ENCODE data around the gene FLACC1. TPM values are rescaled to one million over a fixed set of nuclear protein-coding genes. Genes with fewer than 3 reads are reported as not detected.
"Not testable (repeated sequence)": the region's sequence is repeated elsewhere in the genome, so short reads cannot be mapped to it uniquely, and the experiment has no call there.

FLACC1 gene
- total RNA-seq, 1 experiment from 2014 or later: 0.87 TPM

GRCh38 chr2:201307876-201308275, 49.3 kb downstream of the FLACC1 start:
- Histone ChIP-seq H3K4me1 (replicated peaks; ENCODE audit: insufficient read depth) (no peaks in the 10 kb centered on the region), H3F3A (ENCODE audit: insufficient read depth, low read depth) (no peaks in the 10 kb centered on the region), H3K27me3 (ENCODE audit: insufficient read depth, low read depth) (no peaks in the 10 kb centered on the region), H3K9me2 (ENCODE audit: insufficient read depth) (no peaks in the 10 kb centered on the region), H3K4me2 (no peak overlapping the region), H3K4me3 (no peak overlapping the region), H3K36me3 (ENCODE audit: low read depth) (no peaks in the 10 kb centered on the region), H4K20me1 (ENCODE audit: insufficient read depth) (no peaks in the 10 kb centered on the region), H2AFZ (no peak overlapping the region), H3K79me2 (ENCODE audit: low read depth) (no peaks in the 10 kb centered on the region), H3K9me3 (ENCODE audit: insufficient read depth, low read depth) (no peaks in the 10 kb centered on the region), H3K27ac (no peak overlapping the region)
- TF ChIP-seq EZH2 (IDR thresholded peaks at IDR 0.05; ENCODE audit: low read depth) (no peak), CTCF (conservative IDR thresholded peaks at IDR 0.05) (no peak)
- ChIA-PET POLR2A (ENCODE audit: unreplicated experiment) (no interaction called here), CTCF (no interaction called here)
- no peak for DNase-seq
- no TSS peak for BruUV-seq (replicated peaks)
- intact Hi-C loops (cut with micrococcal nuclease; ENCODE audit: unreplicated experiment): no loop called here

GRCh38 chr2:201299929-201300328, 57.2 kb downstream of the FLACC1 start:
- H3K9me3 ChIP-seq (ENCODE audit: insufficient read depth, low read depth); H3K36me3 ChIP-seq (ENCODE audit: low read depth); H3K4me3 ChIP-seq; DNase-seq; H2AFZ ChIP-seq; H3F3A ChIP-seq (ENCODE audit: insufficient read depth, low read depth); H3K4me2 ChIP-seq; H4K20me1 ChIP-seq (ENCODE audit: insufficient read depth); H3K27ac ChIP-seq; POLR2A ChIA-PET (ENCODE audit: unreplicated experiment); H3K9me2 ChIP-seq (ENCODE audit: insufficient read depth); CTCF ChIA-PET; H3K27me3 ChIP-seq (ENCODE audit: insufficient read depth, low read depth); H3K4me1 ChIP-seq (replicated peaks; ENCODE audit: insufficient read depth); intact Hi-C loops (cut with micrococcal nuclease; ENCODE audit: unreplicated experiment); H3K79me2 ChIP-seq (ENCODE audit: low read depth); BruUV-seq (replicated peaks): not testable (repeated sequence)

- intact Hi-C loops (cut with micrococcal nuclease; ENCODE audit: unreplicated experiment): no loop called here
- ChIA-PET POLR2A (ENCODE audit: unreplicated experiment) (no interaction called here), CTCF (no interaction called here)
- Histone ChIP-seq H3K27ac (no peak overlapping the region), H3K9me2 (ENCODE audit: insufficient read depth) (no peaks in the 10 kb centered on the region), H4K20me1 (ENCODE audit: insufficient read depth) (no peaks in the 10 kb centered on the region), H3K4me2 (no peak overlapping the region), H3F3A (ENCODE audit: insufficient read depth, low read depth) (no peaks in the 10 kb centered on the region), H3K79me2 (ENCODE audit: low read depth) (no peaks in the 10 kb centered on the region), H3K4me3 (no peak overlapping the region), H3K9me3 (ENCODE audit: insufficient read depth, low read depth) (no peaks in the 10 kb centered on the region; the same call in none of the 2 replicates), H3K27me3 (ENCODE audit: insufficient read depth, low read depth) (no peaks in the 10 kb centered on the region), H3K36me3 (ENCODE audit: low read depth) (no peaks in the 10 kb centered on the region), H2AFZ (no peak overlapping the region), H3K4me1 (replicated peaks; ENCODE audit: insufficient read depth) (no peaks in the 10 kb centered on the region)
- no peak for DNase-seq
- TF ChIP-seq CTCF (conservative IDR thresholded peaks at IDR 0.05): no peak
- no peak for TF ChIP-seq EZH2 (IDR thresholded peaks at IDR 0.05; ENCODE audit: low read depth)
- no TSS peak for BruUV-seq (replicated peaks)
Measured at GRCh38 chr2:201298462-201299052, 58.6 kb downstream of the FLACC1 start.

- H3F3A ChIP-seq (ENCODE audit: insufficient read depth, low read depth); H3K9me2 ChIP-seq (ENCODE audit: insufficient read depth); H3K27ac ChIP-seq; DNase-seq; H4K20me1 ChIP-seq (ENCODE audit: insufficient read depth); H3K9me3 ChIP-seq (ENCODE audit: insufficient read depth, low read depth); H3K4me1 ChIP-seq (replicated peaks; ENCODE audit: insufficient read depth); H2AFZ ChIP-seq; H3K4me3 ChIP-seq; intact Hi-C loops (cut with micrococcal nuclease; ENCODE audit: unreplicated experiment); BruUV-seq (replicated peaks); H3K79me2 ChIP-seq (ENCODE audit: low read depth); H3K4me2 ChIP-seq; H3K27me3 ChIP-seq (ENCODE audit: insufficient read depth, low read depth); POLR2A ChIA-PET (ENCODE audit: unreplicated experiment): not testable (repeated sequence)
- H3K36me3 ChIP-seq (ENCODE audit: low read depth): peaks cover 24% of the 10 kb centered on the region; the same call in 1 of the 2 replicates
- CTCF ChIA-PET: interaction anchor here (0.6 kb wide), 1 partner anchor 67 kb away, joined by 6 read pairs; no protein-coding TSS in a partner anchor
Measured at GRCh38 chr2:201290457-201291148, 66.5 kb downstream of the FLACC1 start.
